ENCODE data around the gene OR10A2. TPM values are rescaled to one million over a fixed set of nuclear protein-coding genes. Genes with fewer than 3 reads are reported as not detected.

Gene OR10A2
- total RNA-seq, 1 donor from 2014 or later, result not detected

DNA sequence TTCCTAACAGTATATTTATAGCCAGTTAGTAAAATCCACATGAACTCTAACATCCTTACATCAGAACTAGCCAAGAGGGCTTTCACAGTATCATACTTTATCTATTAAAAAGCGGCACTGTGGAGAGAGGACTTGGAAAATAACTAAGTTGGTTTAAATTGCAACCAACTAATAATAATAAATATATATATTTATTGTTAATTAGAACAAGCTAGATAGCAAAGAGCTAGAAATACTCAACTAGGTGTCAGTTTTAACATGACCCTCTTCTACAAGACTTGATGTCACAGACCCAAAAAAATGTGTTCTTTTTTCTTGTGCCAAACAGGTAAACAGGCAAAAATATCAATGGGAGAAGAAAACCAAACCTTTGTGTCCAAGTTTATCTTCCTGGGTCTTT is 57.8 kb downstream of the OR10A2 start, which contains the start of gene OR2D3:
Gene OR2D3 (plus strand): TSS at position 301 of the 400 bp plus-strand sequence. CDS start 0 bp downstream, at position 301.
- Mint-ChIP-seq H3K4me1 (ENCODE audit: unreplicated experiment) (peaks cover 3% of the 10 kb centered on the region), H3K4me3 (ENCODE audit: unreplicated experiment) (no peak within 1 kb of the TSS), H3K9me3 (ENCODE audit: unreplicated experiment) (no peaks in the 10 kb centered on the region), H3K36me3 (ENCODE audit: low read depth, unreplicated experiment) (no peaks in the 10 kb centered on the region), H3K27me3 (ENCODE audit: unreplicated experiment) (peaks cover 2% of the 10 kb centered on the region), H3K27ac (ENCODE audit: unreplicated experiment) (no peak within 1 kb of the TSS)
- TF ChIP-seq, protein P1, sequence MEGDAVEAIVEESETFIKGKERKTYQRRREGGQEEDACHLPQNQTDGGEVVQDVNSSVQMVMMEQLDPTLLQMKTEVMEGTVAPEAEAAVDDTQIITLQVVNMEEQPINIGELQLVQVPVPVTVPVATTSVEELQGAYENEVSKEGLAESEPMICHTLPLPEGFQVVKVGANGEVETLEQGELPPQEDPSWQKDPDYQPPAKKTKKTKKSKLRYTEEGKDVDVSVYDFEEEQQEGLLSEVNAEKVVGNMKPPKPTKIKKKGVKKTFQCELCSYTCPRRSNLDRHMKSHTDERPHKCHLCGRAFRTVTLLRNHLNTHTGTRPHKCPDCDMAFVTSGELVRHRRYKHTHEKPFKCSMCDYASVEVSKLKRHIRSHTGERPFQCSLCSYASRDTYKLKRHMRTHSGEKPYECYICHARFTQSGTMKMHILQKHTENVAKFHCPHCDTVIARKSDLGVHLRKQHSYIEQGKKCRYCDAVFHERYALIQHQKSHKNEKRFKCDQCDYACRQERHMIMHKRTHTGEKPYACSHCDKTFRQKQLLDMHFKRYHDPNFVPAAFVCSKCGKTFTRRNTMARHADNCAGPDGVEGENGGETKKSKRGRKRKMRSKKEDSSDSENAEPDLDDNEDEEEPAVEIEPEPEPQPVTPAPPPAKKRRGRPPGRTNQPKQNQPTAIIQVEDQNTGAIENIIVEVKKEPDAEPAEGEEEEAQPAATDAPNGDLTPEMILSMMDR (IDR thresholded peaks at IDR 0.05; ENCODE audit: unreplicated experiment), result no peak
- no peak for DNase-seq (ENCODE audit: low spot score)

Other genes starting within 250 kb of the OR10A2 start
- 52.9 TPM for gene TPP1, start 243.6 kb upstream of the OR10A2 start, total RNA-seq (ENCODE audit: unreplicated experiment)
- gene DCHS1, start 207.2 kb upstream of the OR10A2 start, total RNA-seq (ENCODE audit: unreplicated experiment), result 156 TPM
- 44.8 TPM for gene MRPL17, start 179.7 kb upstream of the OR10A2 start, total RNA-seq (ENCODE audit: unreplicated experiment)
- 0.26 TPM for gene OR2AG2, start 91.1 kb upstream of the OR10A2 start, total RNA-seq (ENCODE audit: unreplicated experiment)
- gene OR2AG1, start 80.0 kb upstream of the OR10A2 start, total RNA-seq (ENCODE audit: unreplicated experiment), result not detected
- gene OR6A2, start 63.4 kb upstream of the OR10A2 start, total RNA-seq (ENCODE audit: unreplicated experiment), result 0.51 TPM
- not detected for gene OR10A5, start 17.4 kb upstream of the OR10A2 start, total RNA-seq (ENCODE audit: unreplicated experiment)
- not detected for gene OR10A4, start 13.6 kb downstream of the OR10A2 start, total RNA-seq (ENCODE audit: unreplicated experiment)
- 0.64 TPM for gene OR2D2, start 29.4 kb downstream of the OR10A2 start, total RNA-seq (ENCODE audit: unreplicated experiment)
- not detected for gene OR2D3, start 57.9 kb downstream of the OR10A2 start, total RNA-seq (ENCODE audit: unreplicated experiment)
- 7.0 TPM for gene ZNF215, start 63.4 kb downstream of the OR10A2 start, total RNA-seq (ENCODE audit: unreplicated experiment)
- 2.4 TPM for gene ZNF214, start 157.3 kb downstream of the OR10A2 start, total RNA-seq (ENCODE audit: unreplicated experiment)
- gene NLRP14, start 157.4 kb downstream of the OR10A2 start, total RNA-seq (ENCODE audit: unreplicated experiment), result 0.13 TPM
- not detected for gene RBMXL2, start 225.9 kb downstream of the OR10A2 start, total RNA-seq (ENCODE audit: unreplicated experiment)